Amniotic stem cell (primary cell): ENCODE data around the gene KCNIP1.
A peak's percentile ranks its signal among the peaks of the same experiment; 100 is the strongest.

Source experiments
- DNase-seq: peaks from one replicate; lab custom pipeline; 2025; lab: John Stamatoyannopoulos, UW

The KCNIP1 gene

DNA sequence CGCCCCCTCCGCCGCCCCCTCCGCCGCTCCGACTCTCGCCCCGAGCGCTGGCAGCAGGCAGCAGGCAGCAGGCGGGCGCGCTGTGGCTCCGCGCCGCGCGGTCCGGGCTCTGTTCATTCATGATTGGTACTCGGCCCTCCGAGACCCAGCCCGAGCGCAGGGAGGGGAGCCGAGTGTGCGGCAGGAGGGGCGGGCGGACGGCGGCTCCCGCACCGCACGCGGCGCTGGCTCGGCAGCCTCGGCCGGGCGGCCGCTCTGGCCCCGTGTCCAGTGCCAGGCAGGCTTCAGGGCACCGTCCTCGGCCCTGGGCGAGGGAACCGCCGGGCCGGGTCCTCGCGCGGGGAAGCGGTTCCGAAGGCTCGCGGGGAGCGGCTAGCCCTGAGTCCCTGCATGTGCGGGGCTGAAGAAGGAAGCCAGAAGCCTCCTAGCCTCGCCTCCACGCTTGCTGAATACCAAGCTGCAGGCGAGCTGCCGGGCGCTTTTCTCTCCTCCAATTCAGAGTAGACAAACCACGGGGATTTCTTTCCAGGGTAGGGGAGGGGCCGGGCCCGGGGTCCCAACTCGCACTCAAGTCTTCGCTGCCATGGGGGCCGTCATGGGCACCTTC lies at the start of gene KCNIP1:
Gene KCNIP1, plus strand, starts transcription at position 31 of the 607 bp plus-strand sequence.
- DNase-seq, result no peak

DNA sequence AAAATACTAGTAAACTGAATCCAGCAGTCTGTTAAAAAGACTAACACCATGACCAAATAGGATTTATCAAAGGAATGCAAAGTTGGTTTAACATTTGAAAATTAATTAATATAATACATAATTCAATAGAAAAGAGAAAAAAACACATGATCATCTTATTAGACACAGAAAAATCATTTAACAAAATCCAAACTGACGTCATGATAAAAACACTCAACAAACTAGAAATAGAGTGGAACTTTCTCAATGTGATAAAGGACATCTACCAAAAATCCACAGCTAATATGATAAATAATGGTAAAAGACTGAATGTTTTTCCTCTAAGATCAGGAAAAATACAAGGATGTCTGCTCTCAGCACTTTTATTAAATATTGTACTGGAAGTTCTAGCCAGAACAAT lies 40.4 kb upstream of the KCNIP1 start:
- DNase-seq, result no peak

GRCh38 chr5:170464280-170465127 lies 39.3 kb upstream of the KCNIP1 start:
- no peak for DNase-seq

DNA sequence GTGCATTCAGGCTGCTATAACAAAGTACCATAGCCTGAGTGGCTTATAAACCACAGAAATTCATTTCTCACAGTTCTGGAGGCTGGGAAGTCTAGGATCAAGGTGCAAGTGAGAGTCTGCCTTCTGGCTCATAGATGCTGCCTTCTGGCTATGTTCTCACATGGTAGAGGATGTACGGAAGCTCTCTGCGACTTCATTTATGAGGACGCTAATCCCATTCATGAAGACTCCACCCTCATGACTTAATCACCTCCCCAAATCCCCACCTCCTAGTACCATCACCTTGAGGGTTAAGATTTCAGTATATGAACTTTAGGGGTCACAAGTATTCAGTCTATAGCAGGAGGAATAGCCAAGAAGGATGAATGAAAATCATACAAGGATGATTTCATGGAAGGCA lies 37.3 kb upstream of the KCNIP1 start:
- DNase-seq, result no peak

DNA sequence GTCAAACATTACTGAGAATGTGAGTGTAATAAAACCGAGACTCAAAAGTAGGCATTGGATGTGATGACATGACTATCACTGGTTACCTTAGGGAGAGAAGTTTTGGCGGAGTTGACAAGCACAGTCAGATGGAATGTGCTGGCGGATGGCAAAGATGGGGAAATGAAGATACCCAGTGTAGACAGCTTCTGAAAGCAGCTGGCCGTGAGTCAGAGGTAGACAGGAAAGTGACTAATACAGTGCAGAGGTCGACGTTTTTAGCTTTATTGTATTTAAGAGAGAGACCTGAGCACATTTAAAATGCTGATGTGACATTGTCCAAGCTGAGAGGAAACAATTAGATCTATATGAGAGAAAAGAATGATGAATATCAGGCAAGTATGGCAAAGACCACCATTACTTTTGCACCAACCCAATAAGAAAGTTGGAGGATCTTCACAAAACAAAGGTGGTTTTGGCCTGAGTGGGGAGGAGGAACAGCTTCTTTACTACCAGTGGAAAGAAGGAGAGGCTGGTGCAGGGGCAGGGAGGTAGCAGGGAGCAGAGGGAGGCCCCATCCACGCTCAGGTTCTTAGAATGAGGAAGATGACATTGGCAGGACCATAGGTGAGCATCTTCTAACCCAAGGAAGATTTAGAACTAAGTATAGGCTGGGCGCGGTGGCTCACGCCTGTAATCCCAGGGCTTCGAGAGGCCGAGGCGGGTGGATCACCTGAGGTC lies 36.7 kb upstream of the KCNIP1 start:
- DNase-seq, result peak; percentile 7

DNA sequence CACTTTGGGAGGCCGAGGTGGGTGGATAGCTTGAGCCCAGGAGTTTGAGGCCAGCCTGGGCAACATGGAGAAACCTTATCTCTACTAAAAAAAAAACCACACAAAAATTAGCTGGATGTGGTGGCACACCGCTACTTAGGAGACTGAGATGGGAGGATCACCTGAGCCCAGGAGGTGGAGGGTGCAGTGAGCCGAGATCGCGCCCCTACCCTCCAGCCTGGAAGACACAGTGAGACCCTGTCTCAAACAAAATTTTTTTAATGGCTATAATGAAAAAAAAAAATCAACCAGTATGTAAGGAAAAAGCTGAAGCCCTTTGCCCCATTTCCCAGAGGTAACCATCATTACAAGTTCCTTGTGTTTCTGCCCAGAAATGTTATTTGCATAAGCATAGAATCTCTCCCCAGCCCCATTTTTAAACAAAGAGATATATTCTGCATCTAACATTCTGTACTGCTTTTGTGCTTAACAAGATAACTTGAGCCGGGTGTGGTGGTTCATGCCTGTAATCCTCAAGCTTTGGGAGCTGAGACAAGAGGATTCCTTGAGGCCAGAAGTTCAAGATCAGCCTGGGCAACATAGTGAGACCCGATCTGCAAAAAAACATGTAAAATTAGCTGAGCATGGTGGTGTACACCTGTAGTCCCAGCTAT lies 35.1 kb upstream of the KCNIP1 start:
- DNase-seq, result no peak

DNA sequence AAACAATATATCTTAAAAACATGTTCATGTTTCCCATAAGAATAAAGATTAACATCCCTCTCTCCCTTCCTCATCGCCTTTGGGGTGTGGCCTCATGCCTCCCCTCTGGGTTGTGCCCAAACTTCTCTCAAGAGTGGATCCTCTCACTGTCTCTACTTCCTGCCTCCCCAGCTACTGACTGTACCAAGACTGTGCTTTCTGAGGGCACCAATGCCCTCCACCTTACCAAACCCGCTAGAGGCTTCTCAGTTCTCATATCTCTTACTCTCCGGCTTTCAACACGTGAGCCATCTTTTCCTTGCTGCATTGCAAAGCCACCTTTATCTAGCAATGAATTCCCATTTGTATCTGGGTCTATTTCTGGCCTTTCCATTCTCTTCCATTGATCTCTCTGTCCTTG lies 34.4 kb upstream of the KCNIP1 start:
- DNase-seq, result no peak

- no peak for DNase-seq
Measured at GRCh38 chr5:170470275-170470674, 33.5 kb upstream of the KCNIP1 start.

GRCh38 chr5:170470808-170471404 lies 32.9 kb upstream of the KCNIP1 start:
- no peak for DNase-seq

DNA sequence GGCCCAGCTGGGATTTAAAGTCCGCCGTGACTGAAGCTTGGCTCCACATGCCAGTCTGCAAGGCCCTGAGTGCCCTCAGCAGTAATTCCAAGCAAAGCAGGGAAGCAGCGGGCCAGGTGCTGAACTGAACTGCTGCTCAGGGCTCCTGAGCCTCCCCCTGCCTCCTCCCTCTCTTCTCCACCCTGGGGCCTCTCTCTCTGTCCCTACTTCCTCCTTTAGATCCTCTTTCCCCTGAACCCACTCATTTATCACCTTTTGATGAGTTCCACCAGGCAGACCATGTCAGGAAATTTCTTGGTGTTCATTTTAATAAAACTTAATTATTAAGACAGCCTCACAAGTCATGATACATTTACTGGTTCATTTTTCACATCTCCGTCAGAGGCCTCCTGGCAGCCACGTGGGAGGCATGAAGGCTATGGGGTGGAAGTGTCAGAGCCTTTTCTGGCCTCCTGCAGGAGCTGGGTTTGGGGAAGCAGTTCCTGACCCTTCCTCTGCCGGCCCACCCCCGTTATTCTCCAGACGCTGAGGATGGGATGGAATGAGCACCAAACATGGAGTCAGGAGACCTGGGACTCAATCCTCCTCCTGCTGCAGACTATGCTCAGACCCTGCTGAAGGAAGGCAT lies 32.2 kb upstream of the KCNIP1 start:
- no peak for DNase-seq

GRCh38 chr5:170473642-170474041 lies 30.2 kb upstream of the KCNIP1 start:
- no peak for DNase-seq

- no peak for DNase-seq
Measured at GRCh38 chr5:170474489-170475274, 29.1 kb upstream of the KCNIP1 start.

DNA sequence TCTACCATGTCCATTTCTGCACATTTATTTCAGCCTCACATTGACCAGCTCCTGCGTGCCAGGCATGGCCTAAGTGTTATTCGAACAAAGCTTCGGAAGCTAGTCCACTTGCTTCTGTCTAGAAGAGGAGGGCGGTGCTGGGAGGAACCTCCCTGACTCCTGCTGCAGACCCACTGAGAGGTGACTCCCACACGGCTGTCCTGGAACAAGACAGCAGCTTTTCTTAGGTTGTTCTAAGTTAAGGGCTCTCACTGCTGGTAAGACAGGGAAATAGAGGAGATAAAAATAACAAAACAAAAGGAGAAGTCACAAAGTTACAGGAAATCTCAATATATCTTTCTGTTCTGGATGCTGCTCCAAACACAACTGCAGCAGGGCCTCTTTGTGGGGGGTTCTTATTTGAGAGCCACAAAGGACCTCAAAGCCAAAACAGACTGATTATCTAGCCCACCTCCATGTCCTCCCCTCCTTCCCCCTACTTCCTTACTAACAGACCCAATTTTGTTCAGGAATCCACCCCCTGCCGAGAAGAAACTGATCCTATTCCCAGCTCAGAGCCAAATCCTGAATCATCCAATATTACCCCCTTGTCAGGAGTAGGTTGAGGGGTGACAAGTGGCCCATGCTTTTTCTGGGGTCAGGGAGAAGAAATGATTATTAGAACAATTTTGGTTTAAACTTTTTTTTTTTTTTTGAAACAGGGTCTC lies 28.4 kb upstream of the KCNIP1 start:
- no peak for DNase-seq

DNA sequence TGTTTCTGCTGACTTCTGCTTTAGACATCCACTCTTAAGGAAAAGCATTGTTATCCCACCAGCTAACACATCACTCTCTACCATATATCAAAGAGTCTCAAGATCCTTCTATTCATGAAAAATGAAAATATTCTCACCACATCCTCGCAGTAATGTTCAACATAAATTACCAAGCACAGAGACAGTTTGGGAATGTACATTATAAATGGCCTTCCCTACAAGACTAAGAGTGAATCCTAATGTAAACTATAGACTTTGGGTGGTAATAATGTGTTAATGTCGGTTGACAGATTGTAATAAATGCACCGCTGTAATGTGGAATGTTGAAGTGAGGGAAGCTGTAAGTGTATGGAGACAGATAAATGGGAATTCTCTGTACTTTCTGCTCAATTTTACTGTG lies 27.1 kb upstream of the KCNIP1 start:
- DNase-seq, result no peak

GRCh38 chr5:170477906-170478305 lies 25.9 kb upstream of the KCNIP1 start:
- DNase-seq, result no peak

- no peak for DNase-seq
Measured at GRCh38 chr5:170478306-170478705, 25.5 kb upstream of the KCNIP1 start.

DNA sequence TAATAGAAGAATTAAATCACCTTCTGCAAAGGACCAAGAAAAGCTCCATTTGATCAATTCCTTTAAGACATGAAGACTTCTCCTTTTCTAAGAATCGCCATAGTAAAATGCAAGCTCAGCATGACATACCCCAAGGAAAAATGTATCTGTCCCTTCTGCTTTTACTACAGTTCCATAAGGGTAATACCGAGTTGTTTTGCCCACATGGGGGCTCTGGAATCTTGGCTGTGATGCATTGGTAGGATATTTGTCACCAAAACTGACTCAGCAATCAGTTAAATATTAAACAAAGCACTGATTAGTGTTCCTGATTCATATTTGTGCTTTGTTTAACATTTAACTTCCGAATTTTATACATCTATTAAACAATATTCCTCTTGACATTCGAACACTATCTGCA lies 24.3 kb upstream of the KCNIP1 start:
- DNase-seq, result no peak

GRCh38 chr5:170480260-170480659 lies 23.6 kb upstream of the KCNIP1 start:
- no peak for DNase-seq

DNA sequence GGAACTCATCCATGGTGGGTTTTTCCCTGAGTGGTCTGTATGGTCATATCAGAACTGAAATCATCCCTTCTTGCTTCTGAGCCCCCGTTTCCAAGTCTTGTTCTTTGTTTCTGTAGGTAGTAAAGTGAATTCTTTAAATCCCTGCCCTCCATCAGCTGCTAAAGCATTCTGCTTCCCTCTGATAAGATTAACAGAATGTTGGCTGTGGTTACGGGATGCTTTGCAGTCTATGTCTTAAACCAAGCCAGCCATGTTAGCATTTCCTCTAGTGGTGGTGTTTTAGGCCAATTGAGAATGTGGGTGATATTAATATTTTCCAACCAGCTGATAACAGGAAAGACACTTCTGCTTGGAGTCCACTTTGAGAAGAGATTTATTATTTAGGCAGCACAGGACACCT lies 22.0 kb upstream of the KCNIP1 start:
- no peak for DNase-seq

GRCh38 chr5:170482511-170482910 lies 21.3 kb upstream of the KCNIP1 start:
- DNase-seq, result no peak
